Kasumi-1 (cell line): Measurements from ENCODE around the gene RPS6KA5.
"Not testable (repeated sequence)": the region's sequence is repeated elsewhere in the genome, so short reads cannot be mapped to it uniquely, and the experiment has no call there.

Experiments
- DNase-seq, 2 experiments: peaks; one replicate each; lab custom pipeline; 2025; lab: John Stamatoyannopoulos, UW

RPS6KA5 gene

GRCh38 chr14:91060351-91061055 is at the start of gene RPS6KA5:
RPS6KA5 (minus strand) TSS chr14:91060641; CDS start chr14:91060434, 207 bp downstream.
- peak; percentile 100 for DNase-seq

- DNase-seq, result peak; percentile 10 to 41
Measured at GRCh38 chr14:91108941-91109611, 48.6 kb upstream of the RPS6KA5 start.

- DNase-seq, result no peak
Measured at GRCh38 chr14:91103116-91103515, 42.7 kb upstream of the RPS6KA5 start.

GRCh38 chr14:91100102-91100501 is 39.7 kb upstream of the RPS6KA5 start:
- DNase-seq, result no peak

- DNase-seq, result no peak
Measured at GRCh38 chr14:91098591-91098990, 38.1 kb upstream of the RPS6KA5 start.

GRCh38 chr14:91097657-91098056 is 37.2 kb upstream of the RPS6KA5 start:
- DNase-seq, result not testable (repeated sequence)

- DNase-seq, result no peak
Measured at GRCh38 chr14:91095178-91095577, 34.7 kb upstream of the RPS6KA5 start.

- no peak for DNase-seq
Measured at GRCh38 chr14:91094772-91095171, 34.3 kb upstream of the RPS6KA5 start.

- not testable (repeated sequence) for DNase-seq
Measured at GRCh38 chr14:91093743-91094472, 33.5 kb upstream of the RPS6KA5 start.

GRCh38 chr14:91092073-91092472 is 31.6 kb upstream of the RPS6KA5 start:
- DNase-seq, result no peak

GRCh38 chr14:91090743-91091142 is 30.3 kb upstream of the RPS6KA5 start:
- DNase-seq, result no peak

- DNase-seq, result no peak
Measured at GRCh38 chr14:91089958-91090535, 29.6 kb upstream of the RPS6KA5 start.

- no peak for DNase-seq
Measured at GRCh38 chr14:91088585-91089235, 28.3 kb upstream of the RPS6KA5 start.

- not testable (repeated sequence) for DNase-seq
Measured at GRCh38 chr14:91087470-91087869, 27.0 kb upstream of the RPS6KA5 start.

- no peak for DNase-seq
Measured at GRCh38 chr14:91084516-91084915, 24.1 kb upstream of the RPS6KA5 start.

GRCh38 chr14:91082282-91082681 is 21.8 kb upstream of the RPS6KA5 start:
- DNase-seq, result no peak

- DNase-seq, result no peak
Measured at GRCh38 chr14:91080071-91080470, 19.6 kb upstream of the RPS6KA5 start.

- DNase-seq, result no peak
Measured at GRCh38 chr14:91078095-91078737, 17.8 kb upstream of the RPS6KA5 start.

- DNase-seq, result no peak
Measured at GRCh38 chr14:91075553-91075952, 15.1 kb upstream of the RPS6KA5 start.

- no peak for DNase-seq
Measured at GRCh38 chr14:91070572-91070971, 10.1 kb upstream of the RPS6KA5 start.

- no peak for DNase-seq
Measured at GRCh38 chr14:91068642-91069041, 8.2 kb upstream of the RPS6KA5 start.
